ENCODE results near the gene NLRC3.

GRCh38 chr16:3625911-3626732, 48.9 kb upstream of the NLRC3 start:
- TF ChIP-seq EZH2 (IDR thresholded peaks at IDR 0.05; ENCODE audit: borderline replicate concordance, low read depth, low read length, poor library complexity, severe bottlenecking) (no peak), CTCF (conservative IDR thresholded peaks at IDR 0.05; ENCODE audit: low read depth, low read length) (no peak; the same call in 1 of the 2 replicates)
